Measurements from ENCODE around the gene MTA3.
A peak's percentile ranks its signal among the peaks of the same experiment; 100 is the strongest.

The MTA3 gene

GRCh38 chr2:42560899-42561298 is 7.5 kb upstream of the MTA3 start:
- no peak overlapping the region for H3K27ac ChIP-seq (ENCODE audit: low read depth, low read length)
- no peaks in the 10 kb centered on the region for H3K27me3 ChIP-seq (ENCODE audit: control insufficient read depth, low read length)
- no peaks in the 10 kb centered on the region for H3K36me3 ChIP-seq (ENCODE audit: control insufficient read depth, low read length)
- H3K4me2 ChIP-seq (ENCODE audit: low read length) = no peak overlapping the region
- no peaks in the 10 kb centered on the region for H3K9me3 ChIP-seq (ENCODE audit: control insufficient read depth, insufficient read depth, low read length)
- H3K4me3 ChIP-seq (ENCODE audit: low read length) = no peak overlapping the region
- no peaks in the 10 kb centered on the region for H3F3A ChIP-seq (ENCODE audit: control insufficient read depth, insufficient read depth)
- TF ChIP-seq EZH2phosphoT487 (IDR thresholded peaks at IDR 0.05; ENCODE audit: borderline replicate concordance, low read length) = no peak
- no peak for TF ChIP-seq CTCF (IDR thresholded peaks at IDR 0.05; ENCODE audit: low read depth, low read length, poor library complexity, severe bottlenecking)
- no peaks in the 10 kb centered on the region for H3K9me2 ChIP-seq (replicated peaks; ENCODE audit: control insufficient read depth, low read length)
- H4K20me1 ChIP-seq (ENCODE audit: control insufficient read depth, insufficient read depth, low read depth, low read length) = no peaks in the 10 kb centered on the region
- H3K79me2 ChIP-seq (ENCODE audit: control insufficient read depth, low read length) = no peaks in the 10 kb centered on the region
- peaks cover 19% of the 10 kb centered on the region for H3K4me1 ChIP-seq (ENCODE audit: control insufficient read depth, low read length)

DNA sequence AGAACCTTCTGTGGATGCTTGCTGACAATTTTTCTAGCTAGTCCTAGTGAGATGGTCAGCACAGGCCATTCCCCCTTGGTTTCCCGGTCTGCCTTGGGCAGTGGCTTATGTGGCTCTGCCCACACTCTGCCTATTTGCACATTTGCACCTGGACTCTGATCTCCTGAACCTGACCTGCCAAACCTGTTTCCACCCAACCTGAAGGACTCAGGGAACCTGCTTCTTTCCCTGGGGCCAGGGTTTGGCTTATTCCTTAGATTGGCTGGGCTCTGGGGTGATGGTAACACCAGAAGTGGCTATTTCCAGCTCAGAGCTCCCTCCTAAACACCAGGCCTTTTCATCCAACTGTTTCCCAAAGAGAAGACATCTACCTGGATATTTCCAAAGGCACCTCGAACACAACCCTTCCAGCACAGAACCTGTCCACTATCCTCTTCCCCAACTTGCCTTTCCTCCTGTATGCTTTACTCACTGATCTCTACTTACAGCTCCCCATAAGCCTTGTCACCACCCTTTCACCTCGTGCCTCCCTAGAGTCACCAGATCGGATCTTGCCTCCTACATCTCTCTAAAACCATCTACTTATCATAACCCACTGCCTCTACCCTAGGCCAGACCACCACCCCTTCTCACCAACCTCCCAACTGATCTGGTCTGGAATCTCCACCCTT is 5.8 kb upstream of the MTA3 start:
- no peak for TF ChIP-seq EZH2phosphoT487 (IDR thresholded peaks at IDR 0.05; ENCODE audit: borderline replicate concordance, low read length)
- no peak for TF ChIP-seq CTCF (IDR thresholded peaks at IDR 0.05; ENCODE audit: low read depth, low read length, poor library complexity, severe bottlenecking)
- no peak overlapping the region for H3K4me2 ChIP-seq (ENCODE audit: low read length)
- H3K4me1 ChIP-seq (ENCODE audit: control insufficient read depth, low read length) = peaks cover 36% of the 10 kb centered on the region
- no peaks in the 10 kb centered on the region for H3K27me3 ChIP-seq (ENCODE audit: control insufficient read depth, low read length)
- H3K9me2 ChIP-seq (replicated peaks; ENCODE audit: control insufficient read depth, low read length) = no peaks in the 10 kb centered on the region
- H3F3A ChIP-seq (ENCODE audit: control insufficient read depth, insufficient read depth) = peaks cover 14% of the 10 kb centered on the region
- no peak overlapping the region for H3K4me3 ChIP-seq (ENCODE audit: low read length)
- no peak overlapping the region for H3K27ac ChIP-seq (ENCODE audit: low read depth, low read length)
- peaks cover 4% of the 10 kb centered on the region; the same call in 1 of the 2 replicates for H3K36me3 ChIP-seq (ENCODE audit: control insufficient read depth, low read length)
- no peaks in the 10 kb centered on the region for H3K9me3 ChIP-seq (ENCODE audit: control insufficient read depth, insufficient read depth, low read length)
- H3K79me2 ChIP-seq (ENCODE audit: control insufficient read depth, low read length) = no peaks in the 10 kb centered on the region
- H4K20me1 ChIP-seq (ENCODE audit: control insufficient read depth, insufficient read depth, low read depth, low read length) = no peaks in the 10 kb centered on the region

DNA sequence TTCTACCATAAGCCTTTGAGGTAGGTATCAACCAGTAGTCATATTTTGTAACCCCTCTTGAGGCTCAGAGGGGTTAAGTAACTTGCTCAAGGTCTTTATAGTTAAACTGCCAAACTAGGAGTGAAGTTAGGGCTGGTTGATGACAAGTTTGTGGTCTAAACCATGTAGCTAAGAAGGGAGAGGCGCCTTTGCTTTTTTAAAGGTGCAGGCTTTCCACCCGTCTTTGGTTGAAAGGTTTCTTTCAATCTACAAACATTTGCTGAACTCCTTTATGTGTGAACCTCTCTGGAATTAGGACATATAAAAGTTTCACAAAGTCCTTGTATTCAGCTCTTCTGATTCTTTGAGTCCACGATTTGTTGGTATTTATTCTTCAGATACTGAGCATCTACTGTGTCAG is 2.4 kb upstream of the MTA3 start:
- Histone ChIP-seq H3K9me2 (replicated peaks; ENCODE audit: control insufficient read depth, low read length) (no peaks in the 10 kb centered on the region), H3K4me2 (ENCODE audit: low read length) (peak overlapping the region; percentile 64), H3K27me3 (ENCODE audit: control insufficient read depth, low read length) (no peaks in the 10 kb centered on the region), H3K36me3 (ENCODE audit: control insufficient read depth, low read length) (peaks cover 7% of the 10 kb centered on the region; the same call in 1 of the 2 replicates), H3K79me2 (ENCODE audit: control insufficient read depth, low read length) (peaks cover 13% of the 10 kb centered on the region), H4K20me1 (ENCODE audit: control insufficient read depth, insufficient read depth, low read depth, low read length) (no peaks in the 10 kb centered on the region), H3F3A (ENCODE audit: control insufficient read depth, insufficient read depth) (peaks cover 17% of the 10 kb centered on the region), H3K4me3 (ENCODE audit: low read length) (no peak overlapping the region), H3K9me3 (ENCODE audit: control insufficient read depth, insufficient read depth, low read length) (no peaks in the 10 kb centered on the region), H3K4me1 (ENCODE audit: control insufficient read depth, low read length) (peaks cover 29% of the 10 kb centered on the region), H3K27ac (ENCODE audit: low read depth, low read length) (peak overlapping the region; percentile 61)
- TF ChIP-seq CTCF (IDR thresholded peaks at IDR 0.05; ENCODE audit: low read depth, low read length, poor library complexity, severe bottlenecking) (no peak), EZH2phosphoT487 (IDR thresholded peaks at IDR 0.05; ENCODE audit: borderline replicate concordance, low read length) (no peak)

Measured in DOHH2 (cell line).